Heart left ventricle (tissue), 13 donors: ENCODE measurements around the gene RAMP1.

Source experiments
- POLR2A ChIP-seq, 2 donors: fragments of 450-650 bp; IDR thresholded peaks; one replicate each; pipeline ENCODE4 v1.6.1; 2017; ENCODE audit warnings: antibody characterized with exemption in 2 of 2, mild to moderate bottlenecking in 2 of 2, moderate library complexity in 2 of 2
- TF ChIP-seq, protein P1 (sequence below), 12 donors: fragments of 200-600 bp; sonication (generic) in 4 of 12; IDR thresholded peaks; one replicate each; pipeline versions ENCODE4 v1.5.0 to v1.8.0; 2018 to 2022; ENCODE audit warnings: antibody characterized with exemption in 12 of 12, mild to moderate bottlenecking in 5 of 12
- donor health status: ischemic (EF 13 %, LVEDD 7.1; RV severe dilation, severe dysfunction).
- donor health status: DM: no; HTN: yes; CAD: no.
- donor health status: DM: no; HTN: no; CAD: no.
- donor health status: ischemic (EF 25% LVEDD 6.9; RV normal size, moderate dysfunction).
- donor health status: ischemic (EF 25% LVEDD 5.7; RV mildly dilated, moderate dysfunction).
- donor health status: ischemic (EF 35%, LVEDD 5.7; RV mildly dilated, moderate dysfunction).
- donor health status: nonischemic (EF 11% LVEDD 7.7; RV severe dilation, severe dysfunction).
- donor health status: DM: yes; HTN: yes; CAD: no.
- donor health status: PGD.
- donor health status: ischemic (EF 29% LVEDD 5.4; RV normal size, mild dysfunction).
- donor health status: nonischemic (EF 23%, LVEDD 6.1; RV moderate dilation, normal function).

DNA sequence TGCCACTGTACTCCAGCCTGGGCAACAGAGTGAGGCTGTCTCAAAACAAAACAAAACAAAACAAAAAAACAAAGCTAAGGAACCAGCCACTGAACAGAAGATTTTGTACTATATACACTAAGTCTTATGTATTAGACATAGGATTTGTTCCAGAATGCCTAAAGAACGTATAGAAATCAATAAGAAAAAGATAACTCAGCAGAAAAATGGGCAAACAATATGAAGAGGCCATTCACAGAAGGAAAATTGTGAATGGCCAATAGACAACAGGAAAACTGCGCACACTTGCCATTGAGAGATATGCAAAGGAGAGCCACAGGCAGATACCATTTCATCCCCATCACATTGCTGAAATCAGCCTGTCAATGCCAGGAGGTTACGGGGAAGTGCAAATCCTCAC is 92.5 kb downstream of the RAMP1 start:
- TF ChIP-seq, protein P1, sequence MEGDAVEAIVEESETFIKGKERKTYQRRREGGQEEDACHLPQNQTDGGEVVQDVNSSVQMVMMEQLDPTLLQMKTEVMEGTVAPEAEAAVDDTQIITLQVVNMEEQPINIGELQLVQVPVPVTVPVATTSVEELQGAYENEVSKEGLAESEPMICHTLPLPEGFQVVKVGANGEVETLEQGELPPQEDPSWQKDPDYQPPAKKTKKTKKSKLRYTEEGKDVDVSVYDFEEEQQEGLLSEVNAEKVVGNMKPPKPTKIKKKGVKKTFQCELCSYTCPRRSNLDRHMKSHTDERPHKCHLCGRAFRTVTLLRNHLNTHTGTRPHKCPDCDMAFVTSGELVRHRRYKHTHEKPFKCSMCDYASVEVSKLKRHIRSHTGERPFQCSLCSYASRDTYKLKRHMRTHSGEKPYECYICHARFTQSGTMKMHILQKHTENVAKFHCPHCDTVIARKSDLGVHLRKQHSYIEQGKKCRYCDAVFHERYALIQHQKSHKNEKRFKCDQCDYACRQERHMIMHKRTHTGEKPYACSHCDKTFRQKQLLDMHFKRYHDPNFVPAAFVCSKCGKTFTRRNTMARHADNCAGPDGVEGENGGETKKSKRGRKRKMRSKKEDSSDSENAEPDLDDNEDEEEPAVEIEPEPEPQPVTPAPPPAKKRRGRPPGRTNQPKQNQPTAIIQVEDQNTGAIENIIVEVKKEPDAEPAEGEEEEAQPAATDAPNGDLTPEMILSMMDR (IDR thresholded peaks at IDR 0.05), result no peak
- no peak for TF ChIP-seq POLR2A (IDR thresholded peaks at IDR 0.05)
